Endothelial cell of umbilical vein (primary cell): ENCODE results near the gene CDH20. TPM values are rescaled to one million over a fixed set of nuclear protein-coding genes. Genes with fewer than 3 reads are reported as not detected.

Experiments
- BruUV-seq: library from RNA; stranded (reverse); fragments of 400-500 nt; replicated peaks from 2 replicates; lab custom pipeline; 2021; lab: Mats Ljungman, UMichigan
- CTCF ChIA-PET: fragments of 300-600, 350-600 bp; sonication (Branson Sonifier 250); formaldehyde crosslinking; loops from one replicate; lab custom pipeline; 2021; ENCODE audit warnings: antibody characterized with exemption, inconsistent platforms; lab: Charles Lee
- POLR2A ChIA-PET: fragments of 300-600, 350-600 bp; sonication (Branson Sonifier 250); formaldehyde crosslinking; loops from one replicate; lab custom pipeline; 2021; ENCODE audit warnings: antibody characterized with exemption, inconsistent platforms; lab: Charles Lee
- DNase-seq: peaks from one replicate; pipeline ENCODE4 v3.0.0-alpha.2; 2011; ENCODE audit warnings: low read depth, low spot score
- FAIRE-seq: peaks from 2 replicates; lab custom pipeline; 2011; peaks lifted over from hg19 to GRCh38; lab: Jason Lieb, UNC
- H2AFZ ChIP-seq: 2 replicates; pipeline ENCODE4 v1.6.0; 2012; ENCODE audit warnings: low read depth, low read length, control low read depth, inconsistent platforms
- H3K27ac ChIP-seq: 2 replicates; pipeline ENCODE4 v1.5.1; 2011; ENCODE audit warnings: low read depth, mild to moderate bottlenecking, control low read depth, low read length, moderate library complexity; ENCODE audit not compliant: insufficient read depth
- H3K27me3 ChIP-seq, 2 experiments: 2 replicates each; pipeline versions ENCODE4 v1.6.0 to v1.6.1; 2011; ENCODE audit warnings: low read length in 2 of 2, mixed read lengths in 1 of 2; ENCODE audit not compliant: control insufficient read depth in 2 of 2, insufficient read depth in 2 of 2
- H3K36me3 ChIP-seq, 2 experiments: 2 replicates in 1 of 2; 3 replicates in 1 of 2; pipeline ENCODE4 v1.5.1; 2011; ENCODE audit warnings: low read length in 2 of 2, mild to moderate bottlenecking in 1 of 2, moderate library complexity in 1 of 2; ENCODE audit not compliant: control insufficient read depth in 2 of 2, insufficient read depth in 2 of 2; ENCODE audit errors: extremely low read depth in 1 of 2
- H3K4me1 ChIP-seq: 3 replicates; pipeline ENCODE4 v1.5.1; 2011; ENCODE audit warnings: mild to moderate bottlenecking, low read length; ENCODE audit not compliant: control insufficient read depth, insufficient read depth; ENCODE audit errors: extremely low read depth
- H3K4me2 ChIP-seq: 2 replicates; pipeline ENCODE4 v1.6.1; 2011; ENCODE audit warnings: low read length, control low read depth, mixed read lengths; ENCODE audit not compliant: insufficient read depth
- H3K4me3 ChIP-seq, 3 experiments: fragments of 200-600 bp in 1 of 3; sonication (generic), shearing (Covaris generic) in 1 of 3; replicated peaks in 1 of 3; 2 replicates each; pipeline ENCODE4 v1.5.1; 2011 to 2016; ENCODE audit warnings: control low read depth in 3 of 3, low read length in 3 of 3, mild to moderate bottlenecking in 2 of 3, inconsistent platforms in 1 of 3, low read depth in 1 of 3, moderate library complexity in 1 of 3; ENCODE audit not compliant: insufficient read depth in 1 of 3
- H3K79me2 ChIP-seq: 2 replicates; pipeline ENCODE4 v1.6.0; 2012; ENCODE audit warnings: low read length, inconsistent platforms; ENCODE audit not compliant: control insufficient read depth, insufficient read depth
- H3K9ac ChIP-seq: replicated peaks from 2 replicates; pipeline ENCODE3; 2011; ENCODE audit warnings: low read length, control low read depth; ENCODE audit not compliant: insufficient read depth; ENCODE audit errors: extremely low read depth
- H3K9me1 ChIP-seq: replicated peaks from 3 replicates; pipeline ENCODE4 v1.6.0; 2011; ENCODE audit warnings: mild to moderate bottlenecking, low read length; ENCODE audit not compliant: control insufficient read depth, insufficient read depth; ENCODE audit errors: extremely low read depth
- H3K9me3 ChIP-seq: replicated peaks from 2 replicates; pipeline ENCODE4 v1.5.1; 2012; ENCODE audit warnings: low read length, inconsistent platforms; ENCODE audit not compliant: control insufficient read depth, insufficient read depth
- H4K20me1 ChIP-seq: replicated peaks from 2 replicates; pipeline ENCODE3; 2011; ENCODE audit warnings: mild to moderate bottlenecking, low read length; ENCODE audit not compliant: control insufficient read depth, insufficient read depth; ENCODE audit errors: extremely low read depth
- EZH2 ChIP-seq: IDR thresholded peaks from 2 replicates; pipeline ENCODE4 v1.6.1; 2012; ENCODE audit warnings: borderline replicate concordance, low read depth, mild to moderate bottlenecking, moderate library complexity, low read length, inconsistent platforms; ENCODE audit not compliant: severe bottlenecking
- FOS ChIP-seq: IDR thresholded peaks from 2 replicates; pipeline ENCODE4 v1.6.1; 2011; ENCODE audit warnings: mild to moderate bottlenecking, low read length, moderate library complexity, borderline replicate concordance; ENCODE audit not compliant: insufficient read depth
- GATA2 ChIP-seq: IDR thresholded peaks from 2 replicates; pipeline ENCODE4 v1.7.0; 2011; ENCODE audit warnings: low read depth, mild to moderate bottlenecking, moderate library complexity, mixed read lengths, low read length; ENCODE audit not compliant: insufficient read length, insufficient read depth
- JUN ChIP-seq: IDR thresholded peaks from 2 replicates; pipeline ENCODE4 v1.6.1; 2011; ENCODE audit warnings: borderline replicate concordance, low read depth; ENCODE audit not compliant: insufficient read length, insufficient read depth
- MYC ChIP-seq: IDR thresholded peaks from one replicate; pipeline ENCODE4 v1.6.1; 2011; ENCODE audit warnings: mild to moderate bottlenecking, low read depth, low read length
- POLR2A ChIP-seq: IDR thresholded peaks from 2 replicates; pipeline ENCODE4 v1.6.1; 2012; ENCODE audit warnings: low read depth, mild to moderate bottlenecking, control low read depth, low read length
- POLR2AphosphoS5 ChIP-seq: IDR thresholded peaks from 2 replicates; pipeline ENCODE4 v1.6.1; 2012; ENCODE audit warnings: low read depth, mild to moderate bottlenecking, control low read depth, low read length, moderate library complexity; ENCODE audit not compliant: insufficient read depth
- dilution Hi-C: fragments of 300-500 bp; cut with MboI; formaldehyde crosslinking; loops from one replicate; pipeline ENCODE4 v1.15.0; 2019; ENCODE audit warnings: low sequenced_read_pairs; ENCODE audit not compliant: extremely low pct_ligation_motif_present
- intact Hi-C: fragments of 100-400 bp; cut with micrococcal nuclease; formaldehyde crosslinking; loops from one replicate; pipeline ENCODE4 v1.10.0; 2022
- polyA plus RNA-seq, 4 experiments: library from polyadenylated mRNA; depleted of rRNA in 3 of 4; stranded (reverse) in 3 of 4; unstranded in 1 of 4; fragments of >200 nt; gene quantifications; 2 replicates each; pipeline versions ENCODE4 v1.2.1 to v1.2.3, GENCODE V29; 2011 to 2012; ENCODE audit warnings: missing spikeins in 1 of 4
- total RNA-seq: library from RNA; stranded (reverse); gene quantifications from 2 replicates; pipeline ENCODE4 v1.2.3, GENCODE V29; 2021
- TF ChIP-seq, protein P1 (sequence below), 2 donors: IDR thresholded peaks; 1 replicate in 1 of 2; 2 replicates in 1 of 2; pipeline ENCODE4 v1.5.1; 2011; ENCODE audit warnings: low read length in 2 of 2, mild to moderate bottlenecking in 2 of 2, moderate library complexity in 2 of 2, control low read depth in 1 of 2, inconsistent platforms in 1 of 2, low read depth in 1 of 2; ENCODE audit not compliant: insufficient read depth in 1 of 2; ENCODE audit errors: extremely low read depth in 1 of 2
- TF ChIP-seq, protein P2 (sequence below): IDR thresholded peaks from 2 replicates; pipeline ENCODE4 v1.6.1; 2011; ENCODE audit not compliant: insufficient read depth, insufficient read length

Gene CDH20
- total and polyA plus RNA-seq, 2 donors (not counting 3 experiments of a cell fraction or from before 2014, with no cell fraction given), result not detected

GRCh38 chr18:61556316-61556715 lies 223.1 kb downstream of the CDH20 start:
- no peaks in the 10 kb centered on the region for H3K36me3 ChIP-seq
- H2AFZ ChIP-seq, result no peak overlapping the region
- ChIA-PET CTCF (interaction anchor here (1.4 to 1.9 kb wide), 2 partner anchors 26 to 575 kb away, joined by 3 to 9 read pairs; no protein-coding TSS in a partner anchor), POLR2A (no interaction called here)
- H3K4me3 ChIP-seq, result no peak overlapping the region
- no peak overlapping the region for H3K27ac ChIP-seq
- TF ChIP-seq MYC (no peak), FOS (no peak), EZH2 (no peak), POLR2A (no peak), GATA2 (no peak), POLR2AphosphoS5 (no peak), JUN (no peak)
- TF ChIP-seq, protein P1, sequence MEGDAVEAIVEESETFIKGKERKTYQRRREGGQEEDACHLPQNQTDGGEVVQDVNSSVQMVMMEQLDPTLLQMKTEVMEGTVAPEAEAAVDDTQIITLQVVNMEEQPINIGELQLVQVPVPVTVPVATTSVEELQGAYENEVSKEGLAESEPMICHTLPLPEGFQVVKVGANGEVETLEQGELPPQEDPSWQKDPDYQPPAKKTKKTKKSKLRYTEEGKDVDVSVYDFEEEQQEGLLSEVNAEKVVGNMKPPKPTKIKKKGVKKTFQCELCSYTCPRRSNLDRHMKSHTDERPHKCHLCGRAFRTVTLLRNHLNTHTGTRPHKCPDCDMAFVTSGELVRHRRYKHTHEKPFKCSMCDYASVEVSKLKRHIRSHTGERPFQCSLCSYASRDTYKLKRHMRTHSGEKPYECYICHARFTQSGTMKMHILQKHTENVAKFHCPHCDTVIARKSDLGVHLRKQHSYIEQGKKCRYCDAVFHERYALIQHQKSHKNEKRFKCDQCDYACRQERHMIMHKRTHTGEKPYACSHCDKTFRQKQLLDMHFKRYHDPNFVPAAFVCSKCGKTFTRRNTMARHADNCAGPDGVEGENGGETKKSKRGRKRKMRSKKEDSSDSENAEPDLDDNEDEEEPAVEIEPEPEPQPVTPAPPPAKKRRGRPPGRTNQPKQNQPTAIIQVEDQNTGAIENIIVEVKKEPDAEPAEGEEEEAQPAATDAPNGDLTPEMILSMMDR (IDR thresholded peaks at IDR 0.05; ENCODE audit: extremely low read depth in 1 of 2, insufficient read depth in 1 of 2, low read depth in 1 of 2, low read length in 2 of 2), result no peak
- TF ChIP-seq, protein P2, sequence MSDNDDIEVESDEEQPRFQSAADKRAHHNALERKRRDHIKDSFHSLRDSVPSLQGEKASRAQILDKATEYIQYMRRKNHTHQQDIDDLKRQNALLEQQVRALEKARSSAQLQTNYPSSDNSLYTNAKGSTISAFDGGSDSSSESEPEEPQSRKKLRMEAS, result no peak
- DNase-seq (no peak), FAIRE-seq (no peak)
- no peaks in the 10 kb centered on the region for H4K20me1 ChIP-seq
- intact Hi-C loops, result no loop called here
- H3K9ac ChIP-seq, result no peak overlapping the region
- no peaks in the 10 kb centered on the region for H3K9me1 ChIP-seq
- no peaks in the 10 kb centered on the region for H3K4me1 ChIP-seq
- dilution Hi-C loops, result no loop called here
- H3K4me2 ChIP-seq, result no peak overlapping the region
- H3K9me3 ChIP-seq, result no peaks in the 10 kb centered on the region
- BruUV-seq, result no TSS peak
- no peaks in the 10 kb centered on the region for H3K27me3 ChIP-seq
- no peaks in the 10 kb centered on the region for H3K79me2 ChIP-seq
